ENCODE measurements around the gene RAB25. TPM values are rescaled to one million over a fixed set of nuclear protein-coding genes. Genes with fewer than 3 reads are reported as not detected.

RAB25 gene
- polyA plus RNA-seq, 2 of the 4 experiments (the other 2 are of a cell fraction), result not detected

DNA sequence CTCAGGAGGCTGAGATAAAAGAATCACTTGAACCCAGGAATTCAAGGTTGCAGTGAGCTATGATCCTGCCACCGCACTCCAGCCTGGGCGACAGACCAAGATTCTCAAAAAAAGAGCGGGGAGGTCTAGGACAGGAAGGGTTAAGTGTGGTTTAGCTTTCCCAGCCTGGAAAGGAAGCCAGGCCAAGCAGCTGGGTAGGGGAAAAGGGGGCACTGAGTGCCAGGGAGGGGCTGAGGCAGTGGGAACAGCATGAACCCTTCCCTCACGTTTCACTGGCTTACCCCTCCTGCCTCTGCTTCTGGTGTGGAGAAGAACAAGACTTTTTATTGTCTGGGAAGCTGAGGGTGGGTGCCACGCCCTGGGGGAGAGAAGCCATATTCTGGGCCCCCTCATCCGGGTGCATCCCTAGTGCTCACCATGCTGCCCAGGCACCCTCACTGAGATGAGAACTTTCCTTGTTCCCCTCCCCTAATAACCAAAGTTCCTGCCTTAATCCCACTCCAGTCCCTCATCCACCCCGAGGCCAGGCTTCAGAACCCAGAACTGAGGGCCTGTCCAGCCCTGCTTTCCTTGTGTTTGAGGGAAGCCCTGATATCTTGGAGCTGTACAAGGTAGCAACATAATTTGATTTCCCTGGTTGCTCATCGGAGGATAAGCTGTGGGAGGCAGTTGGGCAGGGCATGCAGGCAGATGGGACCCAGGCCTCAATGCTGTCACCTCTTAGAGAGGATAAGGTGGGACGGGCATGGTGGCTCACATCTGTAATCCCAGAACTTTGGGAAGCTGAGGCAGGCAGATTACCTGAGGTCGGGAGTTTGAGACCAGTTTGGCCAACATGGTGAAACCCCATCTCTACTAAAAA, 51.5 kb downstream of the RAB25 start:
- TF ChIP-seq, protein P1, sequence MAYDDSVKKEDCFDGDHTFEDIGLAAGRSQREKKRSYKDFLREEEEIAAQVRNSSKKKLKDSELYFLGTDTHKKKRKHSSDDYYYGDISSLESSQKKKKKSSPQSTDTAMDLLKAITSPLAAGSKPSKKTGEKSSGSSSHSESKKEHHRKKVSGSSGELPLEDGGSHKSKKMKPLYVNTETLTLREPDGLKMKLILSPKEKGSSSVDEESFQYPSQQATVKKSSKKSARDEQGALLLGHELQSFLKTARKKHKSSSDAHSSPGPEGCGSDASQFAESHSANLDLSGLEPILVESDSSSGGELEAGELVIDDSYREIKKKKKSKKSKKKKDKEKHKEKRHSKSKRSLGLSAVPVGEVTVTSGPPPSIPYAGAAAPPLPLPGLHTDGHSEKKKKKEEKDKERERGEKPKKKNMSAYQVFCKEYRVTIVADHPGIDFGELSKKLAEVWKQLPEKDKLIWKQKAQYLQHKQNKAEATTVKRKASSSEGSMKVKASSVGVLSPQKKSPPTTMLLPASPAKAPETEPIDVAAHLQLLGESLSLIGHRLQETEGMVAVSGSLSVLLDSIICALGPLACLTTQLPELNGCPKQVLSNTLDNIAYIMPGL (CRISPR knock-in tag; IDR thresholded peaks at IDR 0.05; ENCODE audit: borderline replicate concordance), result no peak
- TF ChIP-seq RAD21 (conservative IDR thresholded peaks at IDR 0.05 in 1 of 2, IDR thresholded peaks at IDR 0.05 in 1 of 2), result no peak
- TF ChIP-seq, protein P2, sequence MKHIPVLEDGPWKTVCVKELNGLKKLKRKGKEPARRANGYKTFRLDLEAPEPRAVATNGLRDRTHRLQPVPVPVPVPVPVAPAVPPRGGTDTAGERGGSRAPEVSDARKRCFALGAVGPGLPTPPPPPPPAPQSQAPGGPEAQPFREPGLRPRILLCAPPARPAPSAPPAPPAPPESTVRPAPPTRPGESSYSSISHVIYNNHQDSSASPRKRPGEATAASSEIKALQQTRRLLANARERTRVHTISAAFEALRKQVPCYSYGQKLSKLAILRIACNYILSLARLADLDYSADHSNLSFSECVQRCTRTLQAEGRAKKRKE (CRISPR knock-in tag; IDR thresholded peaks at IDR 0.05; ENCODE audit: low read depth), result no peak
- TF ChIP-seq, protein P3, sequence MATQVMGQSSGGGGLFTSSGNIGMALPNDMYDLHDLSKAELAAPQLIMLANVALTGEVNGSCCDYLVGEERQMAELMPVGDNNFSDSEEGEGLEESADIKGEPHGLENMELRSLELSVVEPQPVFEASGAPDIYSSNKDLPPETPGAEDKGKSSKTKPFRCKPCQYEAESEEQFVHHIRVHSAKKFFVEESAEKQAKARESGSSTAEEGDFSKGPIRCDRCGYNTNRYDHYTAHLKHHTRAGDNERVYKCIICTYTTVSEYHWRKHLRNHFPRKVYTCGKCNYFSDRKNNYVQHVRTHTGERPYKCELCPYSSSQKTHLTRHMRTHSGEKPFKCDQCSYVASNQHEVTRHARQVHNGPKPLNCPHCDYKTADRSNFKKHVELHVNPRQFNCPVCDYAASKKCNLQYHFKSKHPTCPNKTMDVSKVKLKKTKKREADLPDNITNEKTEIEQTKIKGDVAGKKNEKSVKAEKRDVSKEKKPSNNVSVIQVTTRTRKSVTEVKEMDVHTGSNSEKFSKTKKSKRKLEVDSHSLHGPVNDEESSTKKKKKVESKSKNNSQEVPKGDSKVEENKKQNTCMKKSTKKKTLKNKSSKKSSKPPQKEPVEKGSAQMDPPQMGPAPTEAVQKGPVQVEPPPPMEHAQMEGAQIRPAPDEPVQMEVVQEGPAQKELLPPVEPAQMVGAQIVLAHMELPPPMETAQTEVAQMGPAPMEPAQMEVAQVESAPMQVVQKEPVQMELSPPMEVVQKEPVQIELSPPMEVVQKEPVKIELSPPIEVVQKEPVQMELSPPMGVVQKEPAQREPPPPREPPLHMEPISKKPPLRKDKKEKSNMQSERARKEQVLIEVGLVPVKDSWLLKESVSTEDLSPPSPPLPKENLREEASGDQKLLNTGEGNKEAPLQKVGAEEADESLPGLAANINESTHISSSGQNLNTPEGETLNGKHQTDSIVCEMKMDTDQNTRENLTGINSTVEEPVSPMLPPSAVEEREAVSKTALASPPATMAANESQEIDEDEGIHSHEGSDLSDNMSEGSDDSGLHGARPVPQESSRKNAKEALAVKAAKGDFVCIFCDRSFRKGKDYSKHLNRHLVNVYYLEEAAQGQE (IDR thresholded peaks at IDR 0.05), result no peak
- TF ChIP-seq, protein P4, sequence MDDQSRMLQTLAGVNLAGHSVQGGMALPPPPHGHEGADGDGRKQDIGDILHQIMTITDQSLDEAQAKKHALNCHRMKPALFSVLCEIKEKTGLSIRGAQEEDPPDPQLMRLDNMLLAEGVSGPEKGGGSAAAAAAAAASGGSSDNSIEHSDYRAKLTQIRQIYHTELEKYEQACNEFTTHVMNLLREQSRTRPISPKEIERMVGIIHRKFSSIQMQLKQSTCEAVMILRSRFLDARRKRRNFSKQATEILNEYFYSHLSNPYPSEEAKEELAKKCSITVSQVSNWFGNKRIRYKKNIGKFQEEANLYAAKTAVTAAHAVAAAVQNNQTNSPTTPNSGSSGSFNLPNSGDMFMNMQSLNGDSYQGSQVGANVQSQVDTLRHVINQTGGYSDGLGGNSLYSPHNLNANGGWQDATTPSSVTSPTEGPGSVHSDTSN (IDR thresholded peaks at IDR 0.05), result no peak
- TF ChIP-seq NFE2L2 (conservative IDR thresholded peaks at IDR 0.05; ENCODE audit: low read length), result no peak
- no peak for TF ChIP-seq POLR2A (IDR thresholded peaks at IDR 0.05; ENCODE audit: low read length)
- no peak for TF ChIP-seq FOSB (CRISPR knock-in tag; IDR thresholded peaks at IDR 0.05)
- no peak for TF ChIP-seq ZFP36 (IDR thresholded peaks at IDR 0.05; ENCODE audit: borderline replicate concordance, partially characterized antibody)
- no peak for TF ChIP-seq CHD4 (IDR thresholded peaks at IDR 0.05; ENCODE audit: borderline replicate concordance)
- no peak for TF ChIP-seq HOXA7 (CRISPR knock-in tag; IDR thresholded peaks at IDR 0.05)
- TF ChIP-seq MYC (IDR thresholded peaks at IDR 0.05; ENCODE audit: borderline replicate concordance, low read length), result no peak
- no peak for TF ChIP-seq SMC3 (IDR thresholded peaks at IDR 0.05)
- TF ChIP-seq, protein P5, sequence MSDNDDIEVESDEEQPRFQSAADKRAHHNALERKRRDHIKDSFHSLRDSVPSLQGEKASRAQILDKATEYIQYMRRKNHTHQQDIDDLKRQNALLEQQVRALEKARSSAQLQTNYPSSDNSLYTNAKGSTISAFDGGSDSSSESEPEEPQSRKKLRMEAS (IDR thresholded peaks at IDR 0.05), result no peak
- ChIA-PET CTCF (interaction anchor here (1.1 to 54.8 kb wide), 5 partner anchors 17 to 113 kb away, joined by 3 to 2239 read pairs (median 9); partner anchors contain the start of gene MEX3A), POLR2A (interaction anchor here (0.6 to 4.8 kb wide), 3 partner anchors 9 to 15 kb away, joined by 3 to 108 read pairs (median 3); no protein-coding TSS in a partner anchor)
- DNase-seq (ENCODE audit: low read depth in 1 of 2, low spot score in 1 of 2), result no peak
- no peak for ATAC-seq
- peaks cover 51% of the 10 kb centered on the region for H3K4me1 ChIP-seq
- 81% methylated on average over 10 of the region's 10 CpGs for WGBS (ENCODE audit: missing lambda C conversion rate)
- peak overlapping the region; percentile 91 for H3K4me2 ChIP-seq
- no peaks in the 10 kb centered on the region for H3K9me3 ChIP-seq
- no peak for FAIRE-seq
- no peak overlapping the region for H3K4me3 ChIP-seq
- peak overlapping the region; percentile 95 to 98 for H3K27ac ChIP-seq

DNA sequence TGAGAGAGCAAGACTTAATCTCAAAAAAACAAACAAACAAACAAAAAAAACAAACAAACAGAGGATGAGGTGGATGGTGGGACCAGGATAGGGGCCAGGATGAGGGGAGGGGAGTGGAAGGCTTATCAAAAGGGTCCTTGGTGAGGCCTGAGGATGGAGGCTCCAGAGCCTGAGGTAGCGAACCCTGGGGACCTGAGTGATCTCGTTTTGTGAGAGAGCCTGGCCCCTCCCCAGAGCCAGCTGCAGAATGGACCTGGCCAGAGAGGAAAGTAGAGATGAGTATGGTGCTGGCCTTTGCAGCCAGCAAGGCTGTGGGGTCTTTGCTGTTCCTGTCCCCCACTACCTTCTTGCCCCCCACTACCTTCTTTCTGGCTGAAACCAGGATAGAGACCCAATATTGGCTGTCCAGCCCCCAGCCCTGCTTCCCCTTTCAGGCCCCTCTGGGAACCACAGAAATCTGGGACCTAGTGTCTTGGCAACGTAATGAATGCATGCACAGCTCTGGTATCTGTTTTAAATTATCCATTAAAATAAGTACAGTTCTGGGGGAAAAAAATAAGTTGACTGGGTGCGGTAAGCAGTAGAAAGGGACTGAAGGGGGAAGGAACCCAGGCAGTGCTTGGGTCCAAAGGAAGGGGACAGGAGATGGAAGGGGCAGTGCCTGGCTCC, 52.5 kb downstream of the RAB25 start:
- TF ChIP-seq HEYL (CRISPR knock-in tag; IDR thresholded peaks at IDR 0.05) (no peak), RNF2 (IDR thresholded peaks at IDR 0.05; ENCODE audit: borderline replicate concordance, low read depth) (no peak), CHD2 (IDR thresholded peaks at IDR 0.05; ENCODE audit: low read length, partially characterized antibody) (no peak), PHF8 (IDR thresholded peaks at IDR 0.05; ENCODE audit: borderline replicate concordance, low read depth) (no peak)
- TF ChIP-seq, protein P6, sequence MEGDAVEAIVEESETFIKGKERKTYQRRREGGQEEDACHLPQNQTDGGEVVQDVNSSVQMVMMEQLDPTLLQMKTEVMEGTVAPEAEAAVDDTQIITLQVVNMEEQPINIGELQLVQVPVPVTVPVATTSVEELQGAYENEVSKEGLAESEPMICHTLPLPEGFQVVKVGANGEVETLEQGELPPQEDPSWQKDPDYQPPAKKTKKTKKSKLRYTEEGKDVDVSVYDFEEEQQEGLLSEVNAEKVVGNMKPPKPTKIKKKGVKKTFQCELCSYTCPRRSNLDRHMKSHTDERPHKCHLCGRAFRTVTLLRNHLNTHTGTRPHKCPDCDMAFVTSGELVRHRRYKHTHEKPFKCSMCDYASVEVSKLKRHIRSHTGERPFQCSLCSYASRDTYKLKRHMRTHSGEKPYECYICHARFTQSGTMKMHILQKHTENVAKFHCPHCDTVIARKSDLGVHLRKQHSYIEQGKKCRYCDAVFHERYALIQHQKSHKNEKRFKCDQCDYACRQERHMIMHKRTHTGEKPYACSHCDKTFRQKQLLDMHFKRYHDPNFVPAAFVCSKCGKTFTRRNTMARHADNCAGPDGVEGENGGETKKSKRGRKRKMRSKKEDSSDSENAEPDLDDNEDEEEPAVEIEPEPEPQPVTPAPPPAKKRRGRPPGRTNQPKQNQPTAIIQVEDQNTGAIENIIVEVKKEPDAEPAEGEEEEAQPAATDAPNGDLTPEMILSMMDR (IDR thresholded peaks at IDR 0.05), result no peak
- Histone ChIP-seq H3K4me3 (peak overlapping the region; percentile 17; the same call in 1 of the 3 replicates), H3K27ac (peak overlapping the region; percentile 95 to 98), H3K9me3 (no peaks in the 10 kb centered on the region), H3K4me1 (peaks cover 51% of the 10 kb centered on the region), H3K4me2 (peak overlapping the region; percentile 91)
- 52% methylated on average over 4 of the region's 4 CpGs for WGBS (ENCODE audit: missing lambda C conversion rate)
- ChIA-PET CTCF (interaction anchor here (2.0 to 54.8 kb wide), 3 partner anchors 16 to 112 kb away, joined by 9 to 2239 read pairs (median 313); partner anchors contain the start of gene MEX3A), POLR2A (interaction anchor here (0.5 to 4.8 kb wide), 10 partner anchors 8 to 169 kb away, joined by 3 to 108 read pairs (median 4); partner anchors contain the start of genes MEX3A and SMG5)
- DNase-seq (ENCODE audit: low read depth in 1 of 2, low spot score in 1 of 2) (no peak), FAIRE-seq (no peak), ATAC-seq (peak in 1 of 2 experiments; percentile 1; a peak in 1 of 6 replicates)
